Measurements from ENCODE around the gene DGKI. TPM values are rescaled to one million over a fixed set of nuclear protein-coding genes. Genes with fewer than 3 reads are reported as not detected.

DGKI gene
- total RNA-seq, 5 donors from 2014 or later (not counting 1 experiment from before 2014, with no cell fraction given), result not detected

- Mint-ChIP-seq H3K27ac (no peak overlapping the region), H3K4me1 (no peaks in the 10 kb centered on the region), H3K36me3 (no peaks in the 10 kb centered on the region), H3K27me3 (peaks cover 6 to 16% of the 10 kb centered on the region in 2 donors), H3K9me3 (no peaks in the 10 kb centered on the region), H3K4me3 (no peak overlapping the region)
- POLR2A ChIA-PET, result no interaction called here
- Histone ChIP-seq H3K4me3 (ENCODE audit: control insufficient read depth in 1 of 2, extremely low read depth in 1 of 2, low read length in 1 of 2) (no peak overlapping the region), H3K36me3 (ENCODE audit: control insufficient read depth in 2 of 2, extremely low read depth in 1 of 2, insufficient read depth in 1 of 2, low read length in 1 of 2) (no peaks in the 10 kb centered on the region), H3K27me3 (replicated peaks in 1 of 2; ENCODE audit: control insufficient read depth in 2 of 2, extremely low read depth in 1 of 2, insufficient read depth in 2 of 2, low read length in 1 of 2) (peaks cover 0 to 2% of the 10 kb centered on the region in 2 experiments), H3K4me1 (ENCODE audit: control insufficient read depth in 1 of 2, extremely low read depth in 1 of 2, insufficient read depth in 2 of 2, low read length in 2 of 2) (no peaks in the 10 kb centered on the region), H3K9me3 (no peaks in the 10 kb centered on the region), H3K27ac (ENCODE audit: low read length) (no peak overlapping the region)
- 83% methylated on average over 2 of the region's 8 CpGs for WGBS (ENCODE audit: insufficient coverage)
- CTCF ChIA-PET, result no interaction called here
- DNase-seq (no peak), ATAC-seq (replicated peaks in 1 of 4) (no peak)
Measured at GRCh38 chr7:137687556-137688265, 159.1 kb downstream of the DGKI start.

- CTCF ChIA-PET, result no interaction called here
Measured at GRCh38 chr7:137685433-137686164, 161.2 kb downstream of the DGKI start.

GRCh38 chr7:137684776-137685175, 162.0 kb downstream of the DGKI start:
- no peaks in the 10 kb centered on the region for H3K4me1 ChIP-seq (ENCODE audit: control insufficient read depth in 1 of 2, extremely low read depth in 1 of 2, insufficient read depth in 2 of 2, low read length in 2 of 2)
- H3K27ac ChIP-seq (ENCODE audit: low read length), result no peak overlapping the region
- no peak for DNase-seq
- Mint-ChIP-seq H3K4me3 (no peak overlapping the region), H3K27ac (no peak overlapping the region), H3K36me3 (no peaks in the 10 kb centered on the region), H3K27me3 (peaks cover 6 to 13% of the 10 kb centered on the region in 2 donors), H3K4me1 (no peaks in the 10 kb centered on the region), H3K9me3 (no peaks in the 10 kb centered on the region)
- WGBS (ENCODE audit: insufficient coverage), result 71% methylated on average over 8 of the region's 8 CpGs
- CTCF ChIA-PET, result no interaction called here
- no peaks in the 10 kb centered on the region for H3K9me3 ChIP-seq
- no peak overlapping the region for H3K4me3 ChIP-seq (ENCODE audit: control insufficient read depth in 1 of 2, extremely low read depth in 1 of 2, low read length in 1 of 2)
- POLR2A ChIA-PET, result no interaction called here
- peaks cover 0 to 2% of the 10 kb centered on the region in 2 experiments for H3K27me3 ChIP-seq (replicated peaks in 1 of 2; ENCODE audit: control insufficient read depth in 2 of 2, extremely low read depth in 1 of 2, insufficient read depth in 2 of 2, low read length in 1 of 2)
- no peaks in the 10 kb centered on the region for H3K36me3 ChIP-seq (ENCODE audit: control insufficient read depth in 2 of 2, extremely low read depth in 1 of 2, insufficient read depth in 1 of 2, low read length in 1 of 2)
- no peak for ATAC-seq (replicated peaks in 1 of 4)

More at GRCh38 chr7:137685433-137686164, 161.2 kb downstream of the DGKI start:
- POLR2A ChIA-PET, result no interaction called here
- H3K4me1 ChIP-seq (ENCODE audit: control insufficient read depth in 1 of 2, extremely low read depth in 1 of 2, insufficient read depth in 2 of 2, low read length in 2 of 2), result no peaks in the 10 kb centered on the region
- H3K36me3 ChIP-seq (ENCODE audit: control insufficient read depth in 2 of 2, extremely low read depth in 1 of 2, insufficient read depth in 1 of 2, low read length in 1 of 2), result no peaks in the 10 kb centered on the region
- peaks cover 6 to 16% of the 10 kb centered on the region in 2 donors for H3K27me3 Mint-ChIP-seq
- no peaks in the 10 kb centered on the region for H3K9me3 ChIP-seq
- H3K4me3 ChIP-seq (ENCODE audit: control insufficient read depth in 1 of 2, extremely low read depth in 1 of 2, low read length in 1 of 2), result no peak overlapping the region
- DNase-seq, result no peak
- no peak overlapping the region for H3K27ac Mint-ChIP-seq
- no peaks in the 10 kb centered on the region for H3K4me1 Mint-ChIP-seq
- no peak for ATAC-seq (replicated peaks in 1 of 4)
- no CpG with 5 or more reads among the region's 3 CpGs for WGBS (ENCODE audit: insufficient coverage)
- H3K4me3 Mint-ChIP-seq, result no peak overlapping the region
- H3K9me3 Mint-ChIP-seq, result no peaks in the 10 kb centered on the region
- H3K36me3 Mint-ChIP-seq, result no peaks in the 10 kb centered on the region
- peaks cover 0 to 2% of the 10 kb centered on the region in 2 experiments for H3K27me3 ChIP-seq (replicated peaks in 1 of 2; ENCODE audit: control insufficient read depth in 2 of 2, extremely low read depth in 1 of 2, insufficient read depth in 2 of 2, low read length in 1 of 2)
- no peak overlapping the region for H3K27ac ChIP-seq (ENCODE audit: low read length)

- no peak for DNase-seq
- Mint-ChIP-seq H3K27me3 (peaks cover 6 to 9% of the 10 kb centered on the region in 2 donors), H3K27ac (no peak overlapping the region), H3K9me3 (no peaks in the 10 kb centered on the region), H3K4me3 (no peak overlapping the region), H3K36me3 (no peaks in the 10 kb centered on the region), H3K4me1 (no peaks in the 10 kb centered on the region)
- POLR2A ChIA-PET, result no interaction called here
- Histone ChIP-seq H3K9me3 (no peaks in the 10 kb centered on the region), H3K27me3 (replicated peaks in 1 of 2; ENCODE audit: control insufficient read depth in 2 of 2, extremely low read depth in 1 of 2, insufficient read depth in 2 of 2, low read length in 1 of 2) (peaks cover 0 to 2% of the 10 kb centered on the region in 2 experiments), H3K4me3 (ENCODE audit: control insufficient read depth in 1 of 2, extremely low read depth in 1 of 2, low read length in 1 of 2) (no peak overlapping the region), H3K27ac (ENCODE audit: low read length) (no peak overlapping the region), H3K36me3 (ENCODE audit: control insufficient read depth in 2 of 2, extremely low read depth in 1 of 2, insufficient read depth in 1 of 2, low read length in 1 of 2) (no peaks in the 10 kb centered on the region), H3K4me1 (ENCODE audit: control insufficient read depth in 1 of 2, extremely low read depth in 1 of 2, insufficient read depth in 2 of 2, low read length in 2 of 2) (no peaks in the 10 kb centered on the region)
- no peak for ATAC-seq (replicated peaks in 1 of 4)
- CTCF ChIA-PET, result no interaction called here
- 91% methylated on average over 4 of the region's 7 CpGs for WGBS (ENCODE audit: insufficient coverage)
Measured at GRCh38 chr7:137684316-137684715, 162.5 kb downstream of the DGKI start.

- ChIA-PET POLR2A (no interaction called here), CTCF (no interaction called here)
- H3K9me3 ChIP-seq, result no peaks in the 10 kb centered on the region
- H3K36me3 ChIP-seq (ENCODE audit: control insufficient read depth in 2 of 2, extremely low read depth in 1 of 2, insufficient read depth in 1 of 2, low read length in 1 of 2), result no peaks in the 10 kb centered on the region
- no peaks in the 10 kb centered on the region for H3K4me1 ChIP-seq (ENCODE audit: control insufficient read depth in 1 of 2, extremely low read depth in 1 of 2, insufficient read depth in 2 of 2, low read length in 2 of 2)
- Mint-ChIP-seq H3K9me3 (no peaks in the 10 kb centered on the region), H3K36me3 (no peaks in the 10 kb centered on the region), H3K27ac (no peak overlapping the region), H3K4me3 (no peak overlapping the region), H3K4me1 (no peaks in the 10 kb centered on the region), H3K27me3 (peaks cover 5 to 8% of the 10 kb centered on the region in 2 donors)
- no peak overlapping the region for H3K4me3 ChIP-seq (ENCODE audit: control insufficient read depth in 1 of 2, extremely low read depth in 1 of 2, low read length in 1 of 2)
- no peak overlapping the region for H3K27ac ChIP-seq (ENCODE audit: low read length)
- ATAC-seq (replicated peaks in 1 of 4), result no peak
- DNase-seq, result no peak
- H3K27me3 ChIP-seq (replicated peaks in 1 of 2; ENCODE audit: control insufficient read depth in 2 of 2, extremely low read depth in 1 of 2, insufficient read depth in 2 of 2, low read length in 1 of 2), result peaks cover 0 to 2% of the 10 kb centered on the region in 2 experiments
Measured at GRCh38 chr7:137682596-137682995, 164.2 kb downstream of the DGKI start.

GRCh38 chr7:137681657-137682562, 164.9 kb downstream of the DGKI start:
- Histone ChIP-seq H3K4me1 (ENCODE audit: control insufficient read depth in 1 of 2, extremely low read depth in 1 of 2, insufficient read depth in 2 of 2, low read length in 2 of 2) (no peaks in the 10 kb centered on the region), H3K27ac (ENCODE audit: low read length) (no peak overlapping the region), H3K27me3 (replicated peaks in 1 of 2; ENCODE audit: control insufficient read depth in 2 of 2, extremely low read depth in 1 of 2, insufficient read depth in 2 of 2, low read length in 1 of 2) (peaks cover 0 to 2% of the 10 kb centered on the region in 2 experiments), H3K4me3 (ENCODE audit: control insufficient read depth in 1 of 2, extremely low read depth in 1 of 2, low read length in 1 of 2) (no peak overlapping the region), H3K36me3 (ENCODE audit: control insufficient read depth in 2 of 2, extremely low read depth in 1 of 2, insufficient read depth in 1 of 2, low read length in 1 of 2) (no peaks in the 10 kb centered on the region), H3K9me3 (no peaks in the 10 kb centered on the region)
- ChIA-PET POLR2A (interaction anchor here in 1 of 2 donors (1.2 kb wide), 1 partner anchor 10 kb away, joined by 3 read pairs; no protein-coding TSS in a partner anchor), CTCF (no interaction called here)
- H3K4me1 Mint-ChIP-seq, result no peaks in the 10 kb centered on the region
- ATAC-seq (replicated peaks in 1 of 4) (no peak), DNase-seq (no peak)
- WGBS (ENCODE audit: insufficient coverage), result 63% methylated on average over 4 of the region's 7 CpGs
- no peak overlapping the region for H3K4me3 Mint-ChIP-seq
- H3K27ac Mint-ChIP-seq, result no peak overlapping the region
- H3K27me3 Mint-ChIP-seq, result peaks cover 4 to 8% of the 10 kb centered on the region in 2 donors
- no peaks in the 10 kb centered on the region for H3K9me3 Mint-ChIP-seq
- H3K36me3 Mint-ChIP-seq, result no peaks in the 10 kb centered on the region

Data from T-cell (primary cell).